Right lung (tissue), 10 donors: ENCODE results near the gene KLF17. TPM values are rescaled to one million over a fixed set of nuclear protein-coding genes. Genes with fewer than 3 reads are reported as not detected.
A peak's percentile ranks its signal among the peaks of the same experiment; 100 is the strongest.

Experiments
- DNase-seq, 2 donors: peaks; one replicate each; pipeline ENCODE4 v3.0.0-alpha.2; 2013
- long read RNA-seq, 8 donors: transcript quantifications; one replicate each; lab custom pipeline, GENCODE V29; 2026
- polyA plus RNA-seq, 5 donors: library from polyadenylated mRNA; unstranded; fragments of 120-200 nt; gene quantifications; one replicate each; pipeline versions ENCODE4 v1.2.1 to v1.2.3, GENCODE V29; 2013; ENCODE audit warnings: inconsistent platforms in 1 of 5, low replicate concordance in 1 of 5; ENCODE audit not compliant: insufficient read length in 5 of 5, insufficient read depth in 1 of 5

Gene KLF17
- polyA plus RNA-seq, result under 1 TPM in 4 of 5 donors, not detected in 1; 0.06 to 0.09 (median 0.08) TPM
- long read RNA-seq, donor 1, result 0 reads
- long read RNA-seq, donor 2, result 0 reads
- long read RNA-seq, donor 3, result 0 reads
- long read RNA-seq, donor 4, result 0 reads
- long read RNA-seq, donor 5, result 0 reads
- long read RNA-seq, donor 6, result 0 reads
- long read RNA-seq, donor 7, result 0 reads
- long read RNA-seq, donor 8, result 0 reads

- no peak for DNase-seq
Measured at GRCh38 chr1:44118682-44119081, at the start of gene KLF17. Gene KLF17, plus strand, starts transcription at chr1:44118821. Its CDS starts 87 bp downstream, at chr1:44118908.

- no peak for DNase-seq
Measured at GRCh38 chr1:44071461-44071860, 47.2 kb upstream of the KLF17 start.

GRCh38 chr1:44072204-44072603 is 46.4 kb upstream of the KLF17 start:
- DNase-seq, result no peak

GRCh38 chr1:44072821-44073220 is 45.8 kb upstream of the KLF17 start:
- DNase-seq, result no peak

GRCh38 chr1:44073528-44073927 is 45.1 kb upstream of the KLF17 start:
- DNase-seq, result no peak

- no peak for DNase-seq
Measured at GRCh38 chr1:44074415-44074814, 44.2 kb upstream of the KLF17 start.

GRCh38 chr1:44076066-44076465 is 42.6 kb upstream of the KLF17 start:
- no peak for DNase-seq

- no peak for DNase-seq
Measured at GRCh38 chr1:44077421-44077820, 41.2 kb upstream of the KLF17 start.

- DNase-seq, result no peak
Measured at GRCh38 chr1:44078104-44078503, 40.5 kb upstream of the KLF17 start.

GRCh38 chr1:44079566-44079965 is 39.1 kb upstream of the KLF17 start:
- DNase-seq, result no peak

GRCh38 chr1:44084998-44085675 is 33.5 kb upstream of the KLF17 start:
- DNase-seq, result no peak

GRCh38 chr1:44086692-44087474 is 31.7 kb upstream of the KLF17 start:
- DNase-seq, result peak; percentile 44

- no peak for DNase-seq
Measured at GRCh38 chr1:44089371-44090048, 29.1 kb upstream of the KLF17 start.

GRCh38 chr1:44090429-44091252 is 28.0 kb upstream of the KLF17 start:
- DNase-seq, result no peak

GRCh38 chr1:44094047-44094446 is 24.6 kb upstream of the KLF17 start:
- no peak for DNase-seq

- no peak for DNase-seq
Measured at GRCh38 chr1:44100183-44100868, 18.3 kb upstream of the KLF17 start.

- DNase-seq, result no peak
Measured at GRCh38 chr1:44101328-44101727, 17.3 kb upstream of the KLF17 start.

GRCh38 chr1:44103270-44104131 is 15.1 kb upstream of the KLF17 start:
- DNase-seq, result no peak

- DNase-seq, result no peak
Measured at GRCh38 chr1:44105810-44106209, 12.8 kb upstream of the KLF17 start.

- no peak for DNase-seq
Measured at GRCh38 chr1:44108241-44108640, 10.4 kb upstream of the KLF17 start.
